Measurements from ENCODE around the gene MS4A14.

Gene MS4A14

DNA sequence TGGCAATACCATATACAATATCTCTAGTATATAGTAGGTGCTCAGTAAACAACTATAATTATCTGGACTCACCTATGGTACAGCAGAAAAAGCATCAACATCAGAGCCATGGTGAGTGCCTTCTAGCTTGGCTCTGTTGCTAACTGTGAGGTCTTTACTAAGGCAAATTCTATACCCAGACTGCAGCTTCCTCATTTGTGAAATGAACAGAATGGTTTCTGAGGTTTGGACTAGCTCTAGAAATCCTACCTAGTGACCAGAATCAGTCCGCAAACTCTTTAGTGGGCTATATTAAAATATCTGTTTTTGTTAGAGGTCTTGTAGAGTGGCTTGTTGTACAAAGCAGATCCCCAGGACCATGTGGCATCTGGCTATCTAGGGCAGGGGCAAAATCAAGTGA, 63.1 kb downstream of the MS4A14 start:
- TF ChIP-seq POLR2AphosphoS5 (IDR thresholded peaks at IDR 0.05; ENCODE audit: low read depth) (no peak), GABPA (IDR thresholded peaks at IDR 0.05; ENCODE audit: low read depth) (no peak), SPI1 (IDR thresholded peaks at IDR 0.05; ENCODE audit: borderline replicate concordance, low read depth) (no peak)
- TF ChIP-seq, protein P1, sequence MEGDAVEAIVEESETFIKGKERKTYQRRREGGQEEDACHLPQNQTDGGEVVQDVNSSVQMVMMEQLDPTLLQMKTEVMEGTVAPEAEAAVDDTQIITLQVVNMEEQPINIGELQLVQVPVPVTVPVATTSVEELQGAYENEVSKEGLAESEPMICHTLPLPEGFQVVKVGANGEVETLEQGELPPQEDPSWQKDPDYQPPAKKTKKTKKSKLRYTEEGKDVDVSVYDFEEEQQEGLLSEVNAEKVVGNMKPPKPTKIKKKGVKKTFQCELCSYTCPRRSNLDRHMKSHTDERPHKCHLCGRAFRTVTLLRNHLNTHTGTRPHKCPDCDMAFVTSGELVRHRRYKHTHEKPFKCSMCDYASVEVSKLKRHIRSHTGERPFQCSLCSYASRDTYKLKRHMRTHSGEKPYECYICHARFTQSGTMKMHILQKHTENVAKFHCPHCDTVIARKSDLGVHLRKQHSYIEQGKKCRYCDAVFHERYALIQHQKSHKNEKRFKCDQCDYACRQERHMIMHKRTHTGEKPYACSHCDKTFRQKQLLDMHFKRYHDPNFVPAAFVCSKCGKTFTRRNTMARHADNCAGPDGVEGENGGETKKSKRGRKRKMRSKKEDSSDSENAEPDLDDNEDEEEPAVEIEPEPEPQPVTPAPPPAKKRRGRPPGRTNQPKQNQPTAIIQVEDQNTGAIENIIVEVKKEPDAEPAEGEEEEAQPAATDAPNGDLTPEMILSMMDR (IDR thresholded peaks at IDR 0.05; ENCODE audit: insufficient read depth, low read length): no peak
- TF ChIP-seq, protein P2, sequence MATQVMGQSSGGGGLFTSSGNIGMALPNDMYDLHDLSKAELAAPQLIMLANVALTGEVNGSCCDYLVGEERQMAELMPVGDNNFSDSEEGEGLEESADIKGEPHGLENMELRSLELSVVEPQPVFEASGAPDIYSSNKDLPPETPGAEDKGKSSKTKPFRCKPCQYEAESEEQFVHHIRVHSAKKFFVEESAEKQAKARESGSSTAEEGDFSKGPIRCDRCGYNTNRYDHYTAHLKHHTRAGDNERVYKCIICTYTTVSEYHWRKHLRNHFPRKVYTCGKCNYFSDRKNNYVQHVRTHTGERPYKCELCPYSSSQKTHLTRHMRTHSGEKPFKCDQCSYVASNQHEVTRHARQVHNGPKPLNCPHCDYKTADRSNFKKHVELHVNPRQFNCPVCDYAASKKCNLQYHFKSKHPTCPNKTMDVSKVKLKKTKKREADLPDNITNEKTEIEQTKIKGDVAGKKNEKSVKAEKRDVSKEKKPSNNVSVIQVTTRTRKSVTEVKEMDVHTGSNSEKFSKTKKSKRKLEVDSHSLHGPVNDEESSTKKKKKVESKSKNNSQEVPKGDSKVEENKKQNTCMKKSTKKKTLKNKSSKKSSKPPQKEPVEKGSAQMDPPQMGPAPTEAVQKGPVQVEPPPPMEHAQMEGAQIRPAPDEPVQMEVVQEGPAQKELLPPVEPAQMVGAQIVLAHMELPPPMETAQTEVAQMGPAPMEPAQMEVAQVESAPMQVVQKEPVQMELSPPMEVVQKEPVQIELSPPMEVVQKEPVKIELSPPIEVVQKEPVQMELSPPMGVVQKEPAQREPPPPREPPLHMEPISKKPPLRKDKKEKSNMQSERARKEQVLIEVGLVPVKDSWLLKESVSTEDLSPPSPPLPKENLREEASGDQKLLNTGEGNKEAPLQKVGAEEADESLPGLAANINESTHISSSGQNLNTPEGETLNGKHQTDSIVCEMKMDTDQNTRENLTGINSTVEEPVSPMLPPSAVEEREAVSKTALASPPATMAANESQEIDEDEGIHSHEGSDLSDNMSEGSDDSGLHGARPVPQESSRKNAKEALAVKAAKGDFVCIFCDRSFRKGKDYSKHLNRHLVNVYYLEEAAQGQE (IDR thresholded peaks at IDR 0.05; ENCODE audit: insufficient replicate concordance, low read depth): no peak
- DNase-seq (ENCODE audit: low read depth in 1 of 2, low spot score in 1 of 2): no peak
- Histone ChIP-seq H3K27me3 (ENCODE audit: insufficient read depth, poor library complexity, severe bottlenecking) (no peaks in the 10 kb centered on the region), H3K27ac (replicated peaks) (no peak overlapping the region), H3K4me3 (replicated peaks; ENCODE audit: insufficient read depth, low read length) (no peak overlapping the region)

All from HL-60 (cell line).